Astrocyte of the spinal cord (primary cell): Measurements from ENCODE around the gene EGFLAM.

Experiments used
- DNase-seq: peaks from one replicate; pipeline ENCODE4 v3.0.0; 2011; ENCODE audit warnings: low read depth, low spot score
- H3K4me3 ChIP-seq: 2 replicates; pipeline ENCODE4 v1.5.1; 2011; ENCODE audit warnings: low read depth, mild to moderate bottlenecking, low read length, moderate library complexity
- CTCF ChIP-seq: IDR thresholded peaks from 2 replicates; pipeline ENCODE4 v1.5.1; 2012; ENCODE audit warnings: low read depth, mild to moderate bottlenecking, low read length, inconsistent platforms
- in situ Hi-C: cut with HindIII; loops from 2 replicates; pipeline ENCODE4 v1.10.0; 2017; ENCODE audit warnings: low sequenced_read_pairs

EGFLAM gene

GRCh38 chr5:38228914-38229313 is 29.4 kb upstream of the EGFLAM start:
- no peak for DNase-seq
- no peak for TF ChIP-seq CTCF
- no peak overlapping the region for H3K4me3 ChIP-seq
- in situ Hi-C loops = no loop called here

- TF ChIP-seq CTCF = no peak
- no peak overlapping the region for H3K4me3 ChIP-seq
- no peak for DNase-seq
- in situ Hi-C loops = no loop called here
Observed at GRCh38 chr5:38234737-38235136, 23.6 kb upstream of the EGFLAM start.

- no peak overlapping the region for H3K4me3 ChIP-seq
- no peak for TF ChIP-seq CTCF
- in situ Hi-C loops = no loop called here
- DNase-seq = no peak
Observed at GRCh38 chr5:38237681-38238080, 20.7 kb upstream of the EGFLAM start.

- DNase-seq = no peak
- in situ Hi-C loops = no loop called here
- no peak for TF ChIP-seq CTCF
- H3K4me3 ChIP-seq = no peak overlapping the region
Observed at GRCh38 chr5:38240212-38240611, 18.1 kb upstream of the EGFLAM start.

GRCh38 chr5:38241655-38242054 is 16.7 kb upstream of the EGFLAM start:
- H3K4me3 ChIP-seq = no peak overlapping the region
- no peak for DNase-seq
- TF ChIP-seq CTCF = no peak
- in situ Hi-C loops = no loop called here

- no peak for DNase-seq
- in situ Hi-C loops = no loop called here
- no peak overlapping the region for H3K4me3 ChIP-seq
- TF ChIP-seq CTCF = no peak
Observed at GRCh38 chr5:38245307-38245706, 13.1 kb upstream of the EGFLAM start.

- in situ Hi-C loops = no loop called here
Observed at GRCh38 chr5:38249301-38249700, 9.1 kb upstream of the EGFLAM start.

More at GRCh38 chr5:38249301-38249700, 9.1 kb upstream of the EGFLAM start:
- no peak for TF ChIP-seq CTCF
- DNase-seq = no peak
- H3K4me3 ChIP-seq = no peak overlapping the region
